Activated naive CD8-positive, alpha-beta T cell treated with anti-CD3 and anti-CD28 coated beads for 36 hours (primary cell): ENCODE data around the gene XRCC6. TPM values are rescaled to one million over a fixed set of nuclear protein-coding genes. Genes with fewer than 3 reads are reported as not detected.
"Not testable (repeated sequence)": the region's sequence is repeated elsewhere in the genome, so short reads cannot be mapped to it uniquely, and the experiment has no call there.

Experiments used
- DNase-seq: peaks from one replicate; pipeline ENCODE4 v3.0.0; 2021
- H3K27ac Mint-ChIP-seq: one replicate; pipeline ENCODE4 v1.8.0; 2022; ENCODE audit warnings: mild to moderate bottlenecking, moderate library complexity, mixed read lengths
- H3K27me3 Mint-ChIP-seq: one replicate; pipeline ENCODE4 v1.8.0; 2022; ENCODE audit warnings: mild to moderate bottlenecking, mixed read lengths
- H3K36me3 Mint-ChIP-seq: one replicate; pipeline ENCODE4 v1.8.0; 2021; ENCODE audit warnings: mild to moderate bottlenecking, mixed read lengths
- H3K4me1 Mint-ChIP-seq: one replicate; pipeline ENCODE4 v1.8.0; 2021; ENCODE audit warnings: mixed read lengths
- H3K4me3 Mint-ChIP-seq: one replicate; pipeline ENCODE4 v1.8.0; 2022; ENCODE audit warnings: mild to moderate bottlenecking, moderate library complexity, mixed read lengths
- H3K9me3 Mint-ChIP-seq: one replicate; pipeline ENCODE4 v1.8.0; 2022; ENCODE audit warnings: mixed read lengths
- total RNA-seq, 2 experiments: library from RNA; stranded (reverse); gene quantifications; one replicate each; pipeline ENCODE4 v1.2.3, GENCODE V29; 2021

XRCC6 gene
- total RNA-seq, 2 experiments from 2014 or later, result 498 to 502 TPM

GRCh38 chr22:41620589-41621098 lies 451 bp upstream of the XRCC6 start, which contains the start of gene DESI1:
Gene DESI1 (minus strand): TSS chr22:41621043. CDS start chr22:41620839, 204 bp downstream.
- Mint-ChIP-seq H3K27ac (peak within 1 kb of the TSS; percentile 99), H3K36me3 (peaks cover 43% of the 10 kb centered on the region), H3K4me1 (peaks cover 44% of the 10 kb centered on the region)

GRCh38 chr22:41621911-41622179 lies 750 bp downstream of the XRCC6 start:
- H3K4me3 Mint-ChIP-seq, result peak overlapping the region; percentile 96
- peaks cover 38% of the 10 kb centered on the region for H3K4me1 Mint-ChIP-seq
- H3K36me3 Mint-ChIP-seq, result peaks cover 44% of the 10 kb centered on the region

More at GRCh38 chr22:41620589-41621098, 451 bp upstream of the XRCC6 start, which contains the start of gene DESI1:
- no peak for DNase-seq
- H3K4me3 Mint-ChIP-seq, result peak within 1 kb of the TSS; percentile 96
- no peaks in the 10 kb centered on the region for H3K27me3 Mint-ChIP-seq
- H3K9me3 Mint-ChIP-seq, result peaks cover 1% of the 10 kb centered on the region

GRCh38 chr22:41625577-41625976 lies 4.5 kb downstream of the XRCC6 start:
- Mint-ChIP-seq H3K36me3 (peaks cover 52% of the 10 kb centered on the region), H3K27ac (no peak overlapping the region), H3K27me3 (no peaks in the 10 kb centered on the region), H3K9me3 (no peaks in the 10 kb centered on the region), H3K4me3 (no peak overlapping the region), H3K4me1 (peaks cover 18% of the 10 kb centered on the region)
- no peak for DNase-seq

More at GRCh38 chr22:41621911-41622179, 750 bp downstream of the XRCC6 start:
- peaks cover 1% of the 10 kb centered on the region for H3K9me3 Mint-ChIP-seq
- peak overlapping the region; percentile 99 for H3K27ac Mint-ChIP-seq
- no peaks in the 10 kb centered on the region for H3K27me3 Mint-ChIP-seq
- no peak for DNase-seq

GRCh38 chr22:41631115-41631514 lies 10.0 kb downstream of the XRCC6 start:
- not testable (repeated sequence) for H3K27me3 Mint-ChIP-seq, H3K4me3 Mint-ChIP-seq, H3K27ac Mint-ChIP-seq, DNase-seq, H3K4me1 Mint-ChIP-seq, H3K9me3 Mint-ChIP-seq
- H3K36me3 Mint-ChIP-seq, result peaks cover 44% of the 10 kb centered on the region

GRCh38 chr22:41631615-41632014 lies 10.5 kb downstream of the XRCC6 start:
- H3K27ac Mint-ChIP-seq, result peak overlapping the region; percentile 11
- DNase-seq, H3K4me3 Mint-ChIP-seq, H3K27me3 Mint-ChIP-seq, H3K9me3 Mint-ChIP-seq, H3K4me1 Mint-ChIP-seq: not testable (repeated sequence)
- peaks cover 48% of the 10 kb centered on the region for H3K36me3 Mint-ChIP-seq

GRCh38 chr22:41634610-41635009 lies 13.5 kb downstream of the XRCC6 start:
- not testable (repeated sequence) for H3K9me3 Mint-ChIP-seq, DNase-seq, H3K27me3 Mint-ChIP-seq, H3K27ac Mint-ChIP-seq, H3K4me1 Mint-ChIP-seq, H3K4me3 Mint-ChIP-seq
- peaks cover 33% of the 10 kb centered on the region for H3K36me3 Mint-ChIP-seq

GRCh38 chr22:41636467-41636866 lies 15.4 kb downstream of the XRCC6 start:
- Mint-ChIP-seq H3K4me1 (peaks cover 6% of the 10 kb centered on the region), H3K4me3 (no peak overlapping the region), H3K27me3 (no peaks in the 10 kb centered on the region), H3K27ac (no peak overlapping the region), H3K9me3 (no peaks in the 10 kb centered on the region), H3K36me3 (peaks cover 34% of the 10 kb centered on the region)
- no peak for DNase-seq

- peaks cover 34% of the 10 kb centered on the region for H3K36me3 Mint-ChIP-seq
- H3K27me3 Mint-ChIP-seq, H3K9me3 Mint-ChIP-seq, H3K4me1 Mint-ChIP-seq, H3K27ac Mint-ChIP-seq, H3K4me3 Mint-ChIP-seq, DNase-seq: not testable (repeated sequence)
These were observed 16.5 kb downstream of the XRCC6 start for GRCh38 chr22:41637623-41638022.

GRCh38 chr22:41638124-41638523 lies 17.0 kb downstream of the XRCC6 start:
- no peak overlapping the region for H3K27ac Mint-ChIP-seq
- DNase-seq, result no peak

GRCh38 chr22:41638748-41639147 lies 17.7 kb downstream of the XRCC6 start:
- Mint-ChIP-seq H3K27ac (peak overlapping the region; percentile 28), H3K4me3 (no peak overlapping the region), H3K27me3 (no peaks in the 10 kb centered on the region), H3K36me3 (peaks cover 38% of the 10 kb centered on the region), H3K9me3 (no peaks in the 10 kb centered on the region), H3K4me1 (peaks cover 6% of the 10 kb centered on the region)
- DNase-seq, result no peak

More at GRCh38 chr22:41638124-41638523, 17.0 kb downstream of the XRCC6 start:
- H3K27me3 Mint-ChIP-seq, result no peaks in the 10 kb centered on the region
- peaks cover 6% of the 10 kb centered on the region for H3K4me1 Mint-ChIP-seq
- H3K9me3 Mint-ChIP-seq, result no peaks in the 10 kb centered on the region
- no peak overlapping the region for H3K4me3 Mint-ChIP-seq
- peaks cover 38% of the 10 kb centered on the region for H3K36me3 Mint-ChIP-seq

- H3K9me3 Mint-ChIP-seq, result no peaks in the 10 kb centered on the region
- peaks cover 2% of the 10 kb centered on the region for H3K4me1 Mint-ChIP-seq
- H3K27me3 Mint-ChIP-seq, result no peaks in the 10 kb centered on the region
- H3K36me3 Mint-ChIP-seq, result peaks cover 30% of the 10 kb centered on the region
- H3K4me3 Mint-ChIP-seq, result no peak overlapping the region
- H3K27ac Mint-ChIP-seq, result no peak overlapping the region
- no peak for DNase-seq
These were observed 20.8 kb downstream of the XRCC6 start for GRCh38 chr22:41641854-41642253.

GRCh38 chr22:41642331-41643110 lies 21.4 kb downstream of the XRCC6 start:
- Mint-ChIP-seq H3K27ac (no peak overlapping the region), H3K4me1 (peaks cover 2% of the 10 kb centered on the region), H3K36me3 (peaks cover 30% of the 10 kb centered on the region), H3K9me3 (no peaks in the 10 kb centered on the region), H3K4me3 (no peak overlapping the region), H3K27me3 (no peaks in the 10 kb centered on the region)
- DNase-seq, result no peak

- Mint-ChIP-seq H3K27ac (peak overlapping the region; percentile 74), H3K36me3 (peaks cover 21% of the 10 kb centered on the region), H3K4me1 (peaks cover 11% of the 10 kb centered on the region)
These were observed 26.7 kb downstream of the XRCC6 start for GRCh38 chr22:41647771-41648170.

GRCh38 chr22:41648432-41648831 lies 27.3 kb downstream of the XRCC6 start:
- Mint-ChIP-seq H3K4me3 (no peak overlapping the region), H3K27ac (peak overlapping the region; percentile 35), H3K9me3 (no peaks in the 10 kb centered on the region), H3K27me3 (no peaks in the 10 kb centered on the region), H3K36me3 (peaks cover 22% of the 10 kb centered on the region), H3K4me1 (peaks cover 11% of the 10 kb centered on the region)
- no peak for DNase-seq

More at GRCh38 chr22:41647771-41648170, 26.7 kb downstream of the XRCC6 start:
- Mint-ChIP-seq H3K9me3 (no peaks in the 10 kb centered on the region), H3K27me3 (no peaks in the 10 kb centered on the region), H3K4me3 (no peak overlapping the region)
- DNase-seq, result no peak

GRCh38 chr22:41650229-41650628 lies 29.1 kb downstream of the XRCC6 start:
- no peak for DNase-seq
- Mint-ChIP-seq H3K9me3 (no peaks in the 10 kb centered on the region), H3K36me3 (peaks cover 24% of the 10 kb centered on the region), H3K27me3 (no peaks in the 10 kb centered on the region), H3K4me1 (peaks cover 11% of the 10 kb centered on the region), H3K27ac (no peak overlapping the region), H3K4me3 (no peak overlapping the region)

- Mint-ChIP-seq H3K36me3 (peaks cover 24% of the 10 kb centered on the region), H3K9me3 (no peaks in the 10 kb centered on the region), H3K4me1 (peaks cover 11% of the 10 kb centered on the region), H3K27ac (no peak overlapping the region), H3K27me3 (no peaks in the 10 kb centered on the region), H3K4me3 (no peak overlapping the region)
- no peak for DNase-seq
These were observed 29.7 kb downstream of the XRCC6 start for GRCh38 chr22:41650821-41651220.
